Measurements from ENCODE around the gene ATG4A. TPM values are rescaled to one million over a fixed set of nuclear protein-coding genes. Genes with fewer than 3 reads are reported as not detected.
A peak's percentile ranks its signal among the peaks of the same experiment; 100 is the strongest.

ATG4A gene
- total RNA-seq, 1 experiment from 2014 or later: 11.5 TPM

- no peaks in the 10 kb centered on the region for H3K36me3 ChIP-seq (ENCODE audit: insufficient read depth, low read length)
- no peak overlapping the region for H3K27ac ChIP-seq (ENCODE audit: low read length)
- H3K4me1 ChIP-seq (ENCODE audit: low read length): no peaks in the 10 kb centered on the region
- H3K27me3 ChIP-seq (ENCODE audit: low read length): no peaks in the 10 kb centered on the region
- H3K9me2 ChIP-seq (replicated peaks; ENCODE audit: insufficient read depth, low read length): no peaks in the 10 kb centered on the region
- no peaks in the 10 kb centered on the region for H3K79me2 ChIP-seq (ENCODE audit: low read length)
- H3K4me2 ChIP-seq (ENCODE audit: low read depth, low read length, poor library complexity, severe bottlenecking): no peak overlapping the region
- DNase-seq: peak; percentile 43
- H2AFZ ChIP-seq (ENCODE audit: low read length): no peak overlapping the region
- H3K9ac ChIP-seq (ENCODE audit: low read length): no peak overlapping the region
- H4K20me1 ChIP-seq (ENCODE audit: insufficient read depth, low read depth, low read length): no peaks in the 10 kb centered on the region
- H3K9me3 ChIP-seq (ENCODE audit: low read length): no peaks in the 10 kb centered on the region
- H3K4me3 ChIP-seq (ENCODE audit: low read length): no peak overlapping the region
Measured at GRCh38 chrX:108165383-108166111, 74.0 kb downstream of the ATG4A start.

- Histone ChIP-seq H3K27me3 (ENCODE audit: low read length) (no peaks in the 10 kb centered on the region), H3K4me1 (ENCODE audit: low read length) (no peaks in the 10 kb centered on the region), H3K9ac (ENCODE audit: low read length) (no peak overlapping the region), H3K4me2 (ENCODE audit: low read depth, low read length, poor library complexity, severe bottlenecking) (no peak overlapping the region), H3K9me3 (ENCODE audit: low read length) (no peaks in the 10 kb centered on the region), H4K20me1 (ENCODE audit: insufficient read depth, low read depth, low read length) (no peaks in the 10 kb centered on the region), H3K27ac (ENCODE audit: low read length) (no peak overlapping the region), H3K9me2 (replicated peaks; ENCODE audit: insufficient read depth, low read length) (no peaks in the 10 kb centered on the region), H3K4me3 (ENCODE audit: low read length) (no peak overlapping the region), H2AFZ (ENCODE audit: low read length) (no peak overlapping the region), H3K79me2 (ENCODE audit: low read length) (no peaks in the 10 kb centered on the region), H3K36me3 (ENCODE audit: insufficient read depth, low read length) (no peaks in the 10 kb centered on the region)
- no peak for DNase-seq
Measured at GRCh38 chrX:108167211-108167872, 75.8 kb downstream of the ATG4A start.

- Histone ChIP-seq H3K9me3 (ENCODE audit: low read length) (no peaks in the 10 kb centered on the region), H3K36me3 (ENCODE audit: insufficient read depth, low read length) (no peaks in the 10 kb centered on the region), H3K4me1 (ENCODE audit: low read length) (no peaks in the 10 kb centered on the region), H3K4me2 (ENCODE audit: low read depth, low read length, poor library complexity, severe bottlenecking) (no peak overlapping the region), H3K27me3 (ENCODE audit: low read length) (no peaks in the 10 kb centered on the region), H3K4me3 (ENCODE audit: low read length) (no peak overlapping the region), H3K27ac (ENCODE audit: low read length) (no peak overlapping the region), H3K9ac (ENCODE audit: low read length) (no peak overlapping the region), H4K20me1 (ENCODE audit: insufficient read depth, low read depth, low read length) (no peaks in the 10 kb centered on the region), H3K9me2 (replicated peaks; ENCODE audit: insufficient read depth, low read length) (no peaks in the 10 kb centered on the region), H3K79me2 (ENCODE audit: low read length) (no peaks in the 10 kb centered on the region), H2AFZ (ENCODE audit: low read length) (no peak overlapping the region)
- no peak for DNase-seq
Measured at GRCh38 chrX:108168961-108169740, 77.6 kb downstream of the ATG4A start.

GRCh38 chrX:108169768-108170167 lies 78.2 kb downstream of the ATG4A start:
- no peak for DNase-seq
- no peaks in the 10 kb centered on the region for H3K9me2 ChIP-seq (replicated peaks; ENCODE audit: insufficient read depth, low read length)
- no peaks in the 10 kb centered on the region for H4K20me1 ChIP-seq (ENCODE audit: insufficient read depth, low read depth, low read length)
- no peaks in the 10 kb centered on the region for H3K36me3 ChIP-seq (ENCODE audit: insufficient read depth, low read length)
- H3K9ac ChIP-seq (ENCODE audit: low read length): no peak overlapping the region
- H3K4me1 ChIP-seq (ENCODE audit: low read length): no peaks in the 10 kb centered on the region
- H3K4me2 ChIP-seq (ENCODE audit: low read depth, low read length, poor library complexity, severe bottlenecking): no peak overlapping the region
- no peak overlapping the region for H3K27ac ChIP-seq (ENCODE audit: low read length)
- H3K79me2 ChIP-seq (ENCODE audit: low read length): no peaks in the 10 kb centered on the region
- H3K4me3 ChIP-seq (ENCODE audit: low read length): no peak overlapping the region
- H3K27me3 ChIP-seq (ENCODE audit: low read length): no peaks in the 10 kb centered on the region
- no peak overlapping the region for H2AFZ ChIP-seq (ENCODE audit: low read length)
- no peaks in the 10 kb centered on the region for H3K9me3 ChIP-seq (ENCODE audit: low read length)

GRCh38 chrX:108171671-108172070 lies 80.1 kb downstream of the ATG4A start:
- no peak overlapping the region for H3K27ac ChIP-seq (ENCODE audit: low read length)
- no peak overlapping the region for H2AFZ ChIP-seq (ENCODE audit: low read length)
- no peak overlapping the region for H3K4me2 ChIP-seq (ENCODE audit: low read depth, low read length, poor library complexity, severe bottlenecking)
- no peaks in the 10 kb centered on the region for H3K9me3 ChIP-seq (ENCODE audit: low read length)
- H3K36me3 ChIP-seq (ENCODE audit: insufficient read depth, low read length): no peaks in the 10 kb centered on the region
- no peaks in the 10 kb centered on the region for H3K27me3 ChIP-seq (ENCODE audit: low read length)
- H3K9me2 ChIP-seq (replicated peaks; ENCODE audit: insufficient read depth, low read length): no peaks in the 10 kb centered on the region
- no peaks in the 10 kb centered on the region for H3K4me1 ChIP-seq (ENCODE audit: low read length)
- H3K9ac ChIP-seq (ENCODE audit: low read length): no peak overlapping the region
- H3K4me3 ChIP-seq (ENCODE audit: low read length): no peak overlapping the region
- H3K79me2 ChIP-seq (ENCODE audit: low read length): no peaks in the 10 kb centered on the region
- no peak for DNase-seq
- no peaks in the 10 kb centered on the region for H4K20me1 ChIP-seq (ENCODE audit: insufficient read depth, low read depth, low read length)

GRCh38 chrX:108173874-108174273 lies 82.3 kb downstream of the ATG4A start:
- no peaks in the 10 kb centered on the region for H4K20me1 ChIP-seq (ENCODE audit: insufficient read depth, low read depth, low read length)
- no peaks in the 10 kb centered on the region for H3K4me1 ChIP-seq (ENCODE audit: low read length)
- no peak overlapping the region for H3K27ac ChIP-seq (ENCODE audit: low read length)
- H3K4me3 ChIP-seq (ENCODE audit: low read length): no peak overlapping the region
- H3K4me2 ChIP-seq (ENCODE audit: low read depth, low read length, poor library complexity, severe bottlenecking): no peak overlapping the region
- H3K9me3 ChIP-seq (ENCODE audit: low read length): no peaks in the 10 kb centered on the region
- no peak for DNase-seq
- no peak overlapping the region for H2AFZ ChIP-seq (ENCODE audit: low read length)
- no peaks in the 10 kb centered on the region for H3K36me3 ChIP-seq (ENCODE audit: insufficient read depth, low read length)
- H3K27me3 ChIP-seq (ENCODE audit: low read length): no peaks in the 10 kb centered on the region
- H3K79me2 ChIP-seq (ENCODE audit: low read length): no peaks in the 10 kb centered on the region
- H3K9ac ChIP-seq (ENCODE audit: low read length): no peak overlapping the region
- H3K9me2 ChIP-seq (replicated peaks; ENCODE audit: insufficient read depth, low read length): no peaks in the 10 kb centered on the region

GRCh38 chrX:108177351-108178142 lies 86.0 kb downstream of the ATG4A start:
- Histone ChIP-seq H3K27me3 (ENCODE audit: low read length) (no peaks in the 10 kb centered on the region), H3K79me2 (ENCODE audit: low read length) (no peaks in the 10 kb centered on the region), H3K4me2 (ENCODE audit: low read depth, low read length, poor library complexity, severe bottlenecking) (no peak overlapping the region), H3K36me3 (ENCODE audit: insufficient read depth, low read length) (no peaks in the 10 kb centered on the region), H3K9me2 (replicated peaks; ENCODE audit: insufficient read depth, low read length) (no peaks in the 10 kb centered on the region), H3K9me3 (ENCODE audit: low read length) (no peaks in the 10 kb centered on the region), H3K9ac (ENCODE audit: low read length) (no peak overlapping the region), H3K4me1 (ENCODE audit: low read length) (no peaks in the 10 kb centered on the region), H4K20me1 (ENCODE audit: insufficient read depth, low read depth, low read length) (no peaks in the 10 kb centered on the region), H3K4me3 (ENCODE audit: low read length) (no peak overlapping the region), H2AFZ (ENCODE audit: low read length) (no peak overlapping the region), H3K27ac (ENCODE audit: low read length) (no peak overlapping the region)
- no peak for DNase-seq

GRCh38 chrX:108178143-108178498 lies 86.5 kb downstream of the ATG4A start:
- Histone ChIP-seq H3K9ac (ENCODE audit: low read length) (no peak overlapping the region), H3K27ac (ENCODE audit: low read length) (no peak overlapping the region), H3K4me2 (ENCODE audit: low read depth, low read length, poor library complexity, severe bottlenecking) (no peak overlapping the region), H4K20me1 (ENCODE audit: insufficient read depth, low read depth, low read length) (no peaks in the 10 kb centered on the region), H3K4me3 (ENCODE audit: low read length) (no peak overlapping the region), H3K79me2 (ENCODE audit: low read length) (no peaks in the 10 kb centered on the region), H2AFZ (ENCODE audit: low read length) (no peak overlapping the region), H3K9me2 (replicated peaks; ENCODE audit: insufficient read depth, low read length) (no peaks in the 10 kb centered on the region), H3K27me3 (ENCODE audit: low read length) (no peaks in the 10 kb centered on the region), H3K4me1 (ENCODE audit: low read length) (no peaks in the 10 kb centered on the region), H3K36me3 (ENCODE audit: insufficient read depth, low read length) (no peaks in the 10 kb centered on the region), H3K9me3 (ENCODE audit: low read length) (no peaks in the 10 kb centered on the region)
- DNase-seq: no peak
